ENCODE data around the gene RAB33B. TPM values are rescaled to one million over a fixed set of nuclear protein-coding genes. Genes with fewer than 3 reads are reported as not detected.
A peak's percentile ranks its signal among the peaks of the same experiment; 100 is the strongest.
"Not testable (repeated sequence)": the region's sequence is repeated elsewhere in the genome, so short reads cannot be mapped to it uniquely, and the experiment has no call there.

RAB33B gene
- total and polyA plus RNA-seq, 2 donors (not counting 1 experiment from before 2014, with no cell fraction given), result 11.4 to 11.7 TPM

DNA sequence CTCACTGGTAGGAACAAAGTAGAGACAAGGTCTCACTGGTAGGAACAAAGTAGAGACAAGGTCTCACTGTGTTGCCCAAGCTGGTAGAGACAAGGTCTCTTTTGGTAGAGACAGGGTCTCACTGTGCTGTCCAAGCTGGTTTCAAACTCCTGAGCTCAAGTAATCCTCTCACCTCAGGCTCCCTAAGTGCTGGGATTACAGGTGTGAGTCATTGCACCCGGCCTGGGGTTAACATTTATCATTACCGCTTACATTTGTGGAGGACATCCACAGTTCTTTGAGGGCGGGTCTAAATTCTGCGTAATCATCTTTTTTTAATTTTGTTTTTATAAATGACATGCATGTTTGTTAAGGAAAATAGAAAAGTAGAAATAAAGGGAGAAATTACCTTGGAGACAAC is 12.0 kb downstream of the RAB33B start:
- H3K36me3 ChIP-seq (ENCODE audit: control insufficient read depth, insufficient read depth, low read length), result no peaks in the 10 kb centered on the region
- no peaks in the 10 kb centered on the region for H3K4me1 ChIP-seq (ENCODE audit: control insufficient read depth, extremely low read depth, insufficient read depth, low read length)
- H3K27me3 ChIP-seq (ENCODE audit: control insufficient read depth, insufficient read depth, low read length), result no peaks in the 10 kb centered on the region
- peak in 1 of 2 donors; percentile 13 for DNase-seq (ENCODE audit: low read depth in 2 of 2)
- no peak overlapping the region for H2AFZ ChIP-seq (ENCODE audit: low read length)
- H3K79me2 ChIP-seq (ENCODE audit: control insufficient read depth, insufficient read depth, low read length), result peaks cover 10% of the 10 kb centered on the region
- H3K4me2 ChIP-seq (ENCODE audit: extremely low read depth, insufficient read depth, low read length), result no peak overlapping the region
- no peak overlapping the region for H3K9ac ChIP-seq (ENCODE audit: insufficient read depth, low read length)
- H3K27ac ChIP-seq (ENCODE audit: insufficient read depth, low read length), result no peak overlapping the region
- no peak overlapping the region for H3K4me3 ChIP-seq (replicated peaks in 1 of 4; ENCODE audit: control extremely low read depth in 1 of 4, insufficient read depth in 1 of 4, low read depth in 3 of 4, low read length in 4 of 4)
- H4K20me1 ChIP-seq (ENCODE audit: control insufficient read depth, extremely low read depth, insufficient read depth, low read length), result no peaks in the 10 kb centered on the region
- TF ChIP-seq CTCF (conservative IDR thresholded peaks at IDR 0.05 in 1 of 2, IDR thresholded peaks at IDR 0.05 in 1 of 2; ENCODE audit: low read depth in 1 of 2, low read length in 2 of 2), result no peak
- no peak for TF ChIP-seq EZH2 (IDR thresholded peaks at IDR 0.05; ENCODE audit: low read length, missing control alignments)
- H3K9me3 ChIP-seq (ENCODE audit: control insufficient read depth, insufficient read depth, low read depth, low read length), result no peaks in the 10 kb centered on the region

DNA sequence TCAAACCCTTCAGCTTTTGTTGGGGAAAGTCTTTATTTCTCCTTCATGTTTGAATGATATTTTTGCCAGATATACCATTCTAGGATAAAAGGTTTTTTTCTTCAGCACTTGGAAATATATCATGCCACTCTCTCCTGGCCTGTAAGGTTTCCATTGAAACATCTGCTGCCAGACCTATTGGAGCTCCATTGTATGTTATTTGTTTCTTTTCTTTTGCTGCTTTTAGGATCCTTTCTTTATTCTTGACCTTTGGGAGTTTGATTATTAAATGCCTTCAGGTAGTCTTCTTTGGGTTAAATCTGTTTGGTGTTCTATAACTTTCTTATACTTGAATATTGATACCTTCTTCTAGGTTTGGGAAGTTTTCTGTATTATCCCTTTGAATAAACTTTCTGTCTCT is 14.8 kb downstream of the RAB33B start:
- not testable (repeated sequence) for H3K9me3 ChIP-seq (ENCODE audit: control insufficient read depth, insufficient read depth, low read depth, low read length); H3K36me3 ChIP-seq (ENCODE audit: control insufficient read depth, insufficient read depth, low read length)
- peaks cover 10% of the 10 kb centered on the region for H3K79me2 ChIP-seq (ENCODE audit: control insufficient read depth, insufficient read depth, low read length)

GRCh38 chr4:139469216-139469615 is 15.3 kb downstream of the RAB33B start:
- H3K4me2 ChIP-seq (ENCODE audit: extremely low read depth, insufficient read depth, low read length), result no peak overlapping the region
- peak in 1 of 2 donors; percentile 68 for DNase-seq (ENCODE audit: low read depth in 2 of 2)
- H3K9me3 ChIP-seq (ENCODE audit: control insufficient read depth, insufficient read depth, low read depth, low read length), result no peaks in the 10 kb centered on the region
- no peak overlapping the region for H3K4me3 ChIP-seq (replicated peaks in 1 of 4; ENCODE audit: control extremely low read depth in 1 of 4, insufficient read depth in 1 of 4, low read depth in 3 of 4, low read length in 4 of 4)
- H3K9ac ChIP-seq (ENCODE audit: insufficient read depth, low read length), result no peak overlapping the region
- no peaks in the 10 kb centered on the region for H4K20me1 ChIP-seq (ENCODE audit: control insufficient read depth, extremely low read depth, insufficient read depth, low read length)
- H3K36me3 ChIP-seq (ENCODE audit: control insufficient read depth, insufficient read depth, low read length), result peaks cover 2% of the 10 kb centered on the region
- H3K79me2 ChIP-seq (ENCODE audit: control insufficient read depth, insufficient read depth, low read length), result peaks cover 7% of the 10 kb centered on the region
- no peaks in the 10 kb centered on the region for H3K27me3 ChIP-seq (ENCODE audit: control insufficient read depth, insufficient read depth, low read length)
- no peak overlapping the region for H2AFZ ChIP-seq (ENCODE audit: low read length)
- H3K27ac ChIP-seq (ENCODE audit: insufficient read depth, low read length), result no peak overlapping the region
- no peaks in the 10 kb centered on the region for H3K4me1 ChIP-seq (ENCODE audit: control insufficient read depth, extremely low read depth, insufficient read depth, low read length)
- TF ChIP-seq EZH2 (IDR thresholded peaks at IDR 0.05; ENCODE audit: low read length, missing control alignments) (no peak), CTCF (conservative IDR thresholded peaks at IDR 0.05 in 1 of 2, IDR thresholded peaks at IDR 0.05 in 1 of 2; ENCODE audit: low read depth in 1 of 2, low read length in 2 of 2) (no peak)

More for the DNA sequence above, 14.8 kb downstream of the RAB33B start:
- H3K4me2 ChIP-seq (ENCODE audit: extremely low read depth, insufficient read depth, low read length); H4K20me1 ChIP-seq (ENCODE audit: control insufficient read depth, extremely low read depth, insufficient read depth, low read length); H3K27ac ChIP-seq (ENCODE audit: insufficient read depth, low read length); DNase-seq (ENCODE audit: low read depth in 2 of 2); H3K27me3 ChIP-seq (ENCODE audit: control insufficient read depth, insufficient read depth, low read length); H2AFZ ChIP-seq (ENCODE audit: low read length); H3K9ac ChIP-seq (ENCODE audit: insufficient read depth, low read length); H3K4me1 ChIP-seq (ENCODE audit: control insufficient read depth, extremely low read depth, insufficient read depth, low read length); H3K4me3 ChIP-seq (replicated peaks in 1 of 4; ENCODE audit: control extremely low read depth in 1 of 4, insufficient read depth in 1 of 4, low read depth in 3 of 4, low read length in 4 of 4): not testable (repeated sequence)
